K562 (cell line): ENCODE measurements around the gene SSR2. TPM values are rescaled to one million over a fixed set of nuclear protein-coding genes. Genes with fewer than 3 reads are reported as not detected.

Source experiments
- ATAC-seq: fragments of 200-7000 bp; cut with Tn5 transposase; 3 replicates; pipeline ENCODE4 v1.9.1; 2020; ENCODE audit warnings: moderate library complexity
- BruUV-seq: library from RNA; stranded (reverse); fragments of 400-500 nt; replicated peaks from 2 replicates; lab custom pipeline; 2021; lab: Mats Ljungman, UMichigan
- CTCF ChIA-PET: fragments of 300-600 bp; formaldehyde crosslinking; extraction: SDS; loops from one replicate; lab custom pipeline; 2021; ENCODE audit warnings: low intra/inter-chr PET ratio; lab: Yijun Ruan, JAX
- POLR2A ChIA-PET: fragments of 300-600, 350-650 bp; sonication (Branson Sonifier 250); formaldehyde crosslinking; extraction: SDS; loops from one replicate; lab custom pipeline; 2021; ENCODE audit warnings: antibody characterized with exemption, inconsistent platforms; lab: Yijun Ruan, JAX
- DNase-seq, 4 experiments: peaks; one replicate each; pipeline versions ENCODE4 v3.0.0 to v3.0.0-alpha.2; 2011 to 2018; ENCODE audit warnings: low spot score in 3 of 4, mixed read lengths in 3 of 4; ENCODE audit errors: extremely low read depth in 1 of 4
- FAIRE-seq: peaks from 2 replicates; lab custom pipeline; 2011; peaks lifted over from hg19 to GRCh38; lab: Jason Lieb, UNC
- H2AFZ ChIP-seq: 2 replicates; pipeline ENCODE4 v1.6.0; 2011; ENCODE audit warnings: low read depth, low read length, control low read depth, inconsistent platforms
- H3K27ac ChIP-seq: fragments of 200-600 bp; 3 replicates; pipeline ENCODE4 v1.8.0; 2011; ENCODE audit warnings: low read depth, mild to moderate bottlenecking, control low read depth, inconsistent platforms, low read length, moderate library complexity, mixed read lengths; ENCODE audit errors: extremely low read depth
- H3K27me3 ChIP-seq, 2 experiments: fragments of 300-600 bp in 1 of 2; 2 replicates in 1 of 2; 3 replicates in 1 of 2; pipeline versions ENCODE4 v1.6.0 to v1.8.0; 2011; ENCODE audit warnings: inconsistent platforms in 2 of 2, low read length in 2 of 2, mild to moderate bottlenecking in 1 of 2, mixed read lengths in 1 of 2, moderate library complexity in 1 of 2; ENCODE audit not compliant: control insufficient read depth in 2 of 2, insufficient read depth in 2 of 2
- H3K36me3 ChIP-seq: fragments of 300-600 bp; 3 replicates; pipeline ENCODE4 v1.8.0; 2011; ENCODE audit warnings: mild to moderate bottlenecking, low read length, inconsistent platforms; ENCODE audit not compliant: control insufficient read depth, insufficient read depth
- H3K4me1 ChIP-seq, 2 experiments: fragments of 200-600 bp in 1 of 2; replicated peaks in 1 of 2; 2 replicates in 1 of 2; 3 replicates in 1 of 2; pipeline versions ENCODE4 v1.5.1 to v1.8.0; 2011; ENCODE audit warnings: inconsistent platforms in 2 of 2, low read length in 2 of 2, mild to moderate bottlenecking in 1 of 2, mixed read lengths in 1 of 2, moderate library complexity in 1 of 2; ENCODE audit not compliant: control insufficient read depth in 2 of 2, insufficient read depth in 2 of 2
- H3K4me2 ChIP-seq: 2 replicates; pipeline ENCODE4 v1.6.1; 2011; ENCODE audit warnings: low read length, control low read depth, inconsistent platforms, mixed read lengths; ENCODE audit not compliant: insufficient read depth
- H3K4me3 ChIP-seq: fragments of 200-600 bp; sonication (generic), shearing (Covaris generic); 2 replicates; pipeline ENCODE4 v1.5.1; 2016; ENCODE audit warnings: control low read depth, inconsistent platforms
- H3K79me2 ChIP-seq: fragments of 200-600 bp; 3 replicates; pipeline ENCODE4 v1.8.0; 2011; ENCODE audit warnings: low read length, inconsistent platforms; ENCODE audit not compliant: control insufficient read depth, insufficient read depth
- H3K9ac ChIP-seq, 2 experiments: 2 replicates each; pipeline versions ENCODE4 v1.6.0 to v1.6.1; 2011; ENCODE audit warnings: low read depth in 2 of 2, low read length in 2 of 2, control low read depth in 1 of 2, inconsistent platforms in 1 of 2, mild to moderate bottlenecking in 1 of 2, mixed read lengths in 1 of 2; ENCODE audit not compliant: insufficient read depth in 1 of 2
- H3K9me1 ChIP-seq: one replicate; pipeline ENCODE4 v1.6.0; 2011; ENCODE audit warnings: inconsistent platforms, mild to moderate bottlenecking, low read length, moderate library complexity; ENCODE audit not compliant: control insufficient read depth, insufficient read depth
- H3K9me3 ChIP-seq: replicated peaks from 2 replicates; pipeline ENCODE4 v1.5.1; 2011; ENCODE audit warnings: low read depth, low read length, inconsistent platforms; ENCODE audit not compliant: control insufficient read depth, insufficient read depth
- H4K20me1 ChIP-seq: replicated peaks from 2 replicates; pipeline ENCODE4 v1.6.1; 2011; ENCODE audit warnings: low read length, inconsistent platforms, mixed read lengths; ENCODE audit not compliant: control insufficient read depth, insufficient read depth
- CTBP1 ChIP-seq: fragments of 450-650 bp; IDR thresholded peaks from 2 replicates; pipeline ENCODE4 v1.6.1; 2016; ENCODE audit warnings: borderline replicate concordance
- ETS2 ChIP-seq: IDR thresholded peaks from 2 replicates; pipeline ENCODE4 v1.6.1; 2016; ENCODE audit warnings: borderline replicate concordance, missing genetic modification characterization, mild to moderate bottlenecking, moderate library complexity, missing compliant biosample characterization; ENCODE audit not compliant: poor library complexity, severe bottlenecking
- PML ChIP-seq: IDR thresholded peaks from 2 replicates; pipeline ENCODE4 v1.6.1; 2012; ENCODE audit warnings: low read length, inconsistent platforms
- TBP ChIP-seq: optimal IDR thresholded peaks from 2 replicates; pipeline ENCODE3; 2011; ENCODE audit warnings: low read depth, low read length, improper control_type of control experiment
- U2AF2 ChIP-seq: fragments of 200-400 bp; formaldehyde crosslinking; optimal IDR thresholded peaks from 2 replicates; pipeline ENCODE3; 2017; ENCODE audit warnings: low read depth, mild to moderate bottlenecking, low read length
- ZNF212 ChIP-seq: fragments of 450-650 bp; formaldehyde crosslinking; IDR thresholded peaks from 2 replicates; pipeline ENCODE4 v1.4.0; 2020; ENCODE audit warnings: mild to moderate bottlenecking
- ZNF436 ChIP-seq: fragments of 250-450, 450-650 bp; sonication (Bioruptor Pico); formaldehyde crosslinking; IDR thresholded peaks from 2 replicates; pipeline ENCODE4 v1.7.0; 2020; ENCODE audit warnings: mild to moderate bottlenecking
- WGBS: fragments of 100-300 bp; shearing (Covaris generic); methylation state at CpG from one replicate; pipeline ENCODE4 v1.1.6; 2016; ENCODE audit warnings: low coverage, mixed read lengths; ENCODE audit not compliant: insufficient coverage; ENCODE audit errors: missing lambda C conversion rate; 5-methylcytosine and 5-hydroxymethylcytosine counted together
- in situ Hi-C: fragments of 300-500 bp; cut with MboI; formaldehyde crosslinking; loops from 4 replicates; pipeline ENCODE4 v1.15.0; 2018; ENCODE audit warnings: inconsistent platforms, mixed read lengths
- intact Hi-C: fragments of 100-400 bp; cut with micrococcal nuclease; formaldehyde crosslinking; loops from 2 replicates; pipeline ENCODE4 v1.14.2; 2022
- polyA plus RNA-seq, 8 experiments: library from polyadenylated mRNA; depleted of rRNA in 4 of 8; stranded (reverse) in 5 of 8; unstranded in 3 of 8; fragments of >200 nt; fragmentation: Nextera tagmentation in 2 of 8; fragmentation: Illumina TruSeq in 1 of 8; extraction: Ambion mirVana in 2 of 8; extraction: Trizol in 1 of 8; gene quantifications; 2 replicates each; pipeline versions ENCODE4 v1.2.1 to v1.2.3, GENCODE V29; 2011 to 2014; ENCODE audit warnings: inconsistent platforms in 1 of 8, missing spikeins in 1 of 8
- total RNA-seq, 7 experiments: library from RNA; depleted of rRNA in 6 of 7; stranded (reverse); fragments of >200 nt in 6 of 7; fragmentation: Illumina TruSeq in 2 of 7; extraction: Trizol in 2 of 7; gene quantifications; 2 replicates each; pipeline versions ENCODE4 v1.2.1 to v1.2.3, GENCODE V29; 2011 to 2021; ENCODE audit warnings: low replicate concordance in 1 of 7
- TF ChIP-seq, protein P1 (sequence below): fragments of 250-450 bp; sonication (Bioruptor Pico); IDR thresholded peaks from 2 replicates; pipeline ENCODE4 v1.4.0; 2020; ENCODE audit warnings: borderline replicate concordance
- TF ChIP-seq, protein P2 (sequence below): fragments of 450-650 bp; formaldehyde crosslinking; IDR thresholded peaks from 2 replicates; pipeline ENCODE4 v1.4.0; 2022; ENCODE audit warnings: missing genetic modification characterization

The SSR2 gene
- total and polyA plus RNA-seq, 9 of the 15 experiments (the other 6 are each of a cell fraction or from before 2014, with no cell fraction given) = 161 to 411 (median 240) TPM

DNA sequence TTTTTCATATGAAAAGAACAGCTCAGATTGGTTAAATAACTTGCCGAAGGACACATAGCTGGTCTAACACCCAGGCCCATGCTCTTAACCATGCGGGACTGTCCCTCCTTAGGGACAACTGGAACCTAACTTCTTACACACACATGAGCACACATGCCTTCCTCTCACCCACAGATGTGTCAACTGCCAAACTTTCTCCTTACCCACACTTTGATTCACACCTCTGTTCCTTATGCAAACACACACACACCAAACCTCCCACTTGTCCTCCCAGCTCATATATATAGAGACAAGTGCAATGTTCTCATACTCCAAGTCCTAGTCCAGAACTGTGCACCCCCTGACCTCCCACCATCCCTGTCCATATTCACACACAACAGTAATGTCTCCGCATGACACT, 44.5 kb upstream of the SSR2 start:
- Histone ChIP-seq H3K9me1 (no peaks in the 10 kb centered on the region), H3K27ac (no peak overlapping the region), H3K9ac (no peak overlapping the region), H3K36me3 (no peaks in the 10 kb centered on the region), H3K79me2 (no peaks in the 10 kb centered on the region), H3K4me1 (peaks cover 6 to 21% of the 10 kb centered on the region in 2 experiments; a peak in 4 of 5 replicates), H3K27me3 (no peaks in the 10 kb centered on the region), H4K20me1 (no peaks in the 10 kb centered on the region), H2AFZ (no peak overlapping the region), H3K4me2 (no peak overlapping the region), H3K4me3 (no peak overlapping the region), H3K9me3 (no peaks in the 10 kb centered on the region)
- in situ Hi-C loops = loop anchor here (5.0 kb wide), 1 partner anchor 133 kb away; the partner anchor contains the start of gene KHDC4
- CTCF ChIA-PET = interaction anchor here (2.1 kb wide), 1 partner anchor 126 kb away, joined by 6 read pairs; no protein-coding TSS in a partner anchor
- FAIRE-seq (no peak), DNase-seq (no peak), ATAC-seq (no peak)
- POLR2A ChIA-PET = interaction anchor here (0.5 to 2.5 kb wide), 6 partner anchors 9 to 142 kb away, joined by 3 to 9 read pairs (median 3); partner anchors contain the start of gene KHDC4
- no TSS peak for BruUV-seq
- intact Hi-C loops = loop anchor here (5.0 kb wide), 3 partner anchors 38 to 328 kb away; no protein-coding TSS in a partner anchor
- WGBS = 83% methylated on average over 3 of the region's 3 CpGs
- TF ChIP-seq PML (no peak), U2AF2 (no peak), TBP (no peak), CTBP1 (no peak), ETS2 (tag) (no peak), ZNF212 (no peak), ZNF436 (no peak)
- TF ChIP-seq, protein P1, sequence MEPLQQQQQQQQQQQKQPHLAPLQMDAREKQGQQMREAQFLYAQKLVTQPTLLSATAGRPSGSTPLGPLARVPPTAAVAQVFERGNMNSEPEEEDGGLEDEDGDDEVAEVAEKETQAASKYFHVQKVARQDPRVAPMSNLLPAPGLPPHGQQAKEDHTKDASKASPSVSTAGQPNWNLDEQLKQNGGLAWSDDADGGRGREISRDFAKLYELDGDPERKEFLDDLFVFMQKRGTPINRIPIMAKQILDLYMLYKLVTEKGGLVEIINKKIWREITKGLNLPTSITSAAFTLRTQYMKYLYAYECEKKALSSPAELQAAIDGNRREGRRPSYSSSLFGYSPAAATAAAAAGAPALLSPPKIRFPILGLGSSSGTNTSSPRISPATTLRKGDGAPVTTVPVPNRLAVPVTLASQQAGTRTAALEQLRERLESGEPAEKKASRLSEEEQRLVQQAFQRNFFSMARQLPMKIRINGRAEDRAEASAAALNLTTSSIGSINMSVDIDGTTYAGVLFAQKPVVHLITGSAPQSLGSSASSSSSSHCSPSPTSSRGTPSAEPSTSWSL = no peak
- TF ChIP-seq, protein P2, sequence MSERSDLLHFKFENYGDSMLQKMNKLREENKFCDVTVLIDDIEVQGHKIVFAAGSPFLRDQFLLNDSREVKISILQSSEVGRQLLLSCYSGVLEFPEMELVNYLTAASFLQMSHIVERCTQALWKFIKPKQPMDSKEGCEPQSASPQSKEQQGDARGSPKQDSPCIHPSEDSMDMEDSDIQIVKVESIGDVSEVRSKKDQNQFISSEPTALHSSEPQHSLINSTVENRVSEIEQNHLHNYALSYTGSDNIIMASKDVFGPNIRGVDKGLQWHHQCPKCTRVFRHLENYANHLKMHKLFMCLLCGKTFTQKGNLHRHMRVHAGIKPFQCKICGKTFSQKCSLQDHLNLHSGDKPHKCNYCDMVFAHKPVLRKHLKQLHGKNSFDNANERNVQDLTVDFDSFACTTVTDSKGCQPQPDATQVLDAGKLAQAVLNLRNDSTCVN (CRISPR knock-in tag) = no peak
